ENCODE results near the gene ROCK2. TPM values are rescaled to one million over a fixed set of nuclear protein-coding genes. Genes with fewer than 3 reads are reported as not detected.
A peak's percentile ranks its signal among the peaks of the same experiment; 100 is the strongest.

The ROCK2 gene
- total and polyA plus RNA-seq, 2 of the 13 experiments (the other 11 are each of a cell fraction or from before 2014, with no cell fraction given) = 38.1 to 119 TPM

- DNase-seq (ENCODE audit: low spot score) (peak; percentile 99), ATAC-seq (peak; percentile 90), FAIRE-seq (peak; percentile 97)
- 17% methylated on average over 14 of the region's 14 CpGs for WGBS (ENCODE audit: low lambda C conversion rate)
- BruUV-seq (replicated peaks) = TSS peak; percentile 74
- H2AFZ ChIP-seq (ENCODE audit: low read length) = no peak overlapping the region
- H3K4me3 ChIP-seq (replicated peaks in 1 of 3; ENCODE audit: insufficient read depth in 1 of 3, low read depth in 2 of 3, low read length in 3 of 3) = peak overlapping the region in 2 of 3 experiments; percentile 3 to 42; a peak in 2 of 6 replicates
- in situ Hi-C loops (cut with HindIII; ENCODE audit: extremely low pct_ligation_motif_present, low pct_unique_long_range_greater_than_20kb) (no loop called here), intact Hi-C loops (cut with micrococcal nuclease; ENCODE audit: unreplicated experiment) (loop anchor here (1.0 kb wide), 1 partner anchor 9 kb away; no protein-coding TSS in a partner anchor)
- peak overlapping the region; percentile 93 for H3K27ac ChIP-seq (ENCODE audit: extremely low read length, insufficient read depth, low read length)
- ChIA-PET CTCF (ENCODE audit: low intra/inter-chr PET ratio, low total read pairs) (no interaction called here), POLR2A (interaction anchor here (0.9 to 9.7 kb wide), 22 partner anchors 10 to 222 kb away, joined by 3 to 465 read pairs (median 6); partner anchors contain the start of genes E2F6, ROCK2 and SLC66A3)
- peaks cover 84% of the 10 kb centered on the region for H3K4me1 ChIP-seq (ENCODE audit: insufficient read depth, low read length)
- H3K4me2 ChIP-seq (ENCODE audit: low read depth, low read length) = peak overlapping the region; percentile 76
- H3K9ac ChIP-seq (ENCODE audit: insufficient read depth, low read depth, low read length) = peak overlapping the region; percentile 74
- H3K36me3 ChIP-seq (replicated peaks in 1 of 2; ENCODE audit: control insufficient read depth in 1 of 2, insufficient read depth in 2 of 2, low read length in 2 of 2) = peaks cover 0 to 17% of the 10 kb centered on the region in 2 experiments; a peak in 4 of 5 replicates
- H3K79me2 ChIP-seq (ENCODE audit: insufficient read depth, low read length) = peaks cover 42% of the 10 kb centered on the region
- H3K27me3 ChIP-seq (ENCODE audit: control insufficient read depth in 1 of 2, insufficient read depth in 2 of 2, low read length in 2 of 2) = no peaks in the 10 kb centered on the region
- no peaks in the 10 kb centered on the region for H3K9me3 ChIP-seq (ENCODE audit: low read length)
- no peaks in the 10 kb centered on the region for H4K20me1 ChIP-seq (ENCODE audit: insufficient read depth, low read length)
- peak; percentile 88 for TF ChIP-seq ZNF644 (CRISPR knock-in tag; IDR thresholded peaks at IDR 0.05; ENCODE audit: low read depth)
- peak; percentile 86 for TF ChIP-seq ZZZ3 (CRISPR knock-in tag; IDR thresholded peaks at IDR 0.05; ENCODE audit: borderline replicate concordance)
- no peak for TF ChIP-seq ZNF562 (CRISPR knock-in tag; IDR thresholded peaks at IDR 0.05; ENCODE audit: borderline replicate concordance)
- 0 out of 2 replicates have a peak, but pooled peaks have one; percentile 59 for TF ChIP-seq ZNF296 (CRISPR knock-in tag; conservative IDR thresholded peaks at IDR 0.05)
- TF ChIP-seq GRHL1 (CRISPR knock-in tag; conservative IDR thresholded peaks at IDR 0.05) = no peak
- TF ChIP-seq, protein P1, sequence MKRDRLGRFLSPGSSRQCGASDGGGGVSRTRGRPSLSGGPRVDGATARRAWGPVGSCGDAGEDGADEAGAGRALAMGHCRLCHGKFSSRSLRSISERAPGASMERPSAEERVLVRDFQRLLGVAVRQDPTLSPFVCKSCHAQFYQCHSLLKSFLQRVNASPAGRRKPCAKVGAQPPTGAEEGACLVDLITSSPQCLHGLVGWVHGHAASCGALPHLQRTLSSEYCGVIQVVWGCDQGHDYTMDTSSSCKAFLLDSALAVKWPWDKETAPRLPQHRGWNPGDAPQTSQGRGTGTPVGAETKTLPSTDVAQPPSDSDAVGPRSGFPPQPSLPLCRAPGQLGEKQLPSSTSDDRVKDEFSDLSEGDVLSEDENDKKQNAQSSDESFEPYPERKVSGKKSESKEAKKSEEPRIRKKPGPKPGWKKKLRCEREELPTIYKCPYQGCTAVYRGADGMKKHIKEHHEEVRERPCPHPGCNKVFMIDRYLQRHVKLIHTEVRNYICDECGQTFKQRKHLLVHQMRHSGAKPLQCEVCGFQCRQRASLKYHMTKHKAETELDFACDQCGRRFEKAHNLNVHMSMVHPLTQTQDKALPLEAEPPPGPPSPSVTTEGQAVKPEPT (CRISPR knock-in tag; IDR thresholded peaks at IDR 0.05; ENCODE audit: low read depth) = no peak; the same call in 1 of the 2 replicates
- peak; percentile 97 for TF ChIP-seq TSC22D2 (CRISPR knock-in tag; IDR thresholded peaks at IDR 0.05; ENCODE audit: borderline replicate concordance)
- TF ChIP-seq ZBTB10 (CRISPR knock-in tag; IDR thresholded peaks at IDR 0.05; ENCODE audit: borderline replicate concordance) = peak; percentile 85; the same call in 1 of the 2 replicates
- TF ChIP-seq ZC3H13 (CRISPR knock-in tag; IDR thresholded peaks at IDR 0.05) = peak; percentile 87; the same call in 1 of the 2 replicates
- 0 out of 2 replicates have a peak, but pooled peaks have one; percentile 48 for TF ChIP-seq ZNF615 (CRISPR knock-in tag; IDR thresholded peaks at IDR 0.05; ENCODE audit: borderline replicate concordance)
- no peak for TF ChIP-seq CENPX (CRISPR knock-in tag; IDR thresholded peaks at IDR 0.05)
- TF ChIP-seq MLLT10 (CRISPR knock-in tag; IDR thresholded peaks at IDR 0.05) = no peak
- TF ChIP-seq TBX3 (IDR thresholded peaks at IDR 0.05; ENCODE audit: borderline replicate concordance) = peak; percentile 99
- peak; percentile 99 for TF ChIP-seq RARA (CRISPR knock-in tag; IDR thresholded peaks at IDR 0.05)
- TF ChIP-seq ZNF549 (CRISPR knock-in tag; IDR thresholded peaks at IDR 0.05) = no peak
- TF ChIP-seq MXD4 (CRISPR knock-in tag; IDR thresholded peaks at IDR 0.05) = peak; percentile 89; the same call in 1 of the 2 replicates
- no peak for TF ChIP-seq AGO1 (IDR thresholded peaks at IDR 0.05; ENCODE audit: low read depth, low read length, poor library complexity, severe bottlenecking)
Measured at GRCh38 chr2:11354363-11355154, 10.1 kb upstream of the ROCK2 start.

Measured in HepG2 (cell line).